ENCODE measurements around the gene P2RY8.

GRCh38 chrX:1518512-1518911 is 18.5 kb downstream of the P2RY8 start:
- TF ChIP-seq CTCF (IDR thresholded peaks at IDR 0.05; ENCODE audit: insufficient read depth, low read length): no peak
- no peak for TF ChIP-seq POLR2AphosphoS5 (IDR thresholded peaks at IDR 0.05; ENCODE audit: low read depth)
- TF ChIP-seq GABPA (IDR thresholded peaks at IDR 0.05; ENCODE audit: low read depth): no peak
- no peak for TF ChIP-seq REST (IDR thresholded peaks at IDR 0.05; ENCODE audit: insufficient replicate concordance, low read depth)
- no peak for TF ChIP-seq SPI1 (IDR thresholded peaks at IDR 0.05; ENCODE audit: borderline replicate concordance, low read depth)
